GM20431 (cell line): Measurements from ENCODE around the gene MLNR.

Experiments used
- in situ Hi-C: fragments of 300-500 bp; cut with MseI, MboI; formaldehyde crosslinking; loops from one replicate; pipeline ENCODE4 v1.15.0; 2020; ENCODE audit warnings: low sequenced_read_pairs; ENCODE audit not compliant: unreplicated experiment

MLNR gene, protein sequence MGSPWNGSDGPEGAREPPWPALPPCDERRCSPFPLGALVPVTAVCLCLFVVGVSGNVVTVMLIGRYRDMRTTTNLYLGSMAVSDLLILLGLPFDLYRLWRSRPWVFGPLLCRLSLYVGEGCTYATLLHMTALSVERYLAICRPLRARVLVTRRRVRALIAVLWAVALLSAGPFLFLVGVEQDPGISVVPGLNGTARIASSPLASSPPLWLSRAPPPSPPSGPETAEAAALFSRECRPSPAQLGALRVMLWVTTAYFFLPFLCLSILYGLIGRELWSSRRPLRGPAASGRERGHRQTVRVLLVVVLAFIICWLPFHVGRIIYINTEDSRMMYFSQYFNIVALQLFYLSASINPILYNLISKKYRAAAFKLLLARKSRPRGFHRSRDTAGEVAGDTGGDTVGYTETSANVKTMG

GRCh38 chr13:49220036-49220855 lies at the start of gene MLNR:
MLNR (plus strand) TSS chr13:49220338; CDS start chr13:49220338, 0 bp downstream.
- in situ Hi-C loops, result no loop called here

DNA sequence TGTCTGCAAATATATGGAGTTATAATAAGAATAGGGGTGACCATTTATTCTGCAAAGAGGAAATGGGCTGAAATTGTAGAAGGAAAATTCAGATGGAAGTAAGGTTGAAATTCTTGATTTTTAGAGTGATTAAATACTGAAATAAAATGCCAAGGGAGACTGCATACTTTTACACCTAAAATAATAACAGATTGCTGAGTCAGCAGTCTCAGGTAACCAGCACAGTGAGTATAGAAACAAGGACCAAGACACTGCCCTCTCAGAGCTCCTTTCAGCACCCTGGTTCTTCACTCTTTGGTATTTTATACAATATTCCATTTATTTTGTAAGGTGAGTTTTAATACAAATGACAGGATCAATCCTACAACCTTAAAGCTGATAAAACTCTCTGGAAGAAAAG lies 48.8 kb upstream of the MLNR start:
- in situ Hi-C loops, result no loop called here

DNA sequence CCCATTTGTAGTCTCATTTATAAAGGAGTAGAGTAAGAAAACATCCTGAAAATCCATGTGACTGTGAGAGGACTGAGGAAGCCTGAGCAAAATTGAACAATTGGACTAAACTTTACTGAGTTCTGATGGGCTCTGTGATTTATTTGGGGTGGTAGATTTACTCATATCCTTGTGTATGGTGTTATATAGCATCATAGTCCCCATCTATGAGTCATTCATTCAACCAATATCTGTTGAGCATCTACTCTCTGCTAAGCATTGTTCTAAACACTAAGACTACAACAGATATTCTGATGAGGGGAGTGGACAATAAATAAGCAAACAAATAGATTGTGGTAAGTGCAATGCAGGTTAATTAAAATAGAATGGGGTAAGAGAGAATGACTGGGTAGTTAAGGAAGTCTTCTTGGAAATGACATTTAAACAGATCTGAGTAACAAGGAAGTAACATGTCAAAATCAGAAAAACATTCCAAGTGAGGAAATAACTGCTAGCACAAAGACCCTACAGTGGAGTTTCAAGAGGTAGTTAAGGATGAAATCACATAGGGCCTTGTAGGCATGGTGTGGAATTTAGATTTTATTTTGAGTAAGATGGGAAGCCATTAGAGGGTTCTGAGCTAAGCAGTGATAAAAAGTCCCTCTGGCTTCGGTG lies 36.3 kb upstream of the MLNR start:
- in situ Hi-C loops, result no loop called here

DNA sequence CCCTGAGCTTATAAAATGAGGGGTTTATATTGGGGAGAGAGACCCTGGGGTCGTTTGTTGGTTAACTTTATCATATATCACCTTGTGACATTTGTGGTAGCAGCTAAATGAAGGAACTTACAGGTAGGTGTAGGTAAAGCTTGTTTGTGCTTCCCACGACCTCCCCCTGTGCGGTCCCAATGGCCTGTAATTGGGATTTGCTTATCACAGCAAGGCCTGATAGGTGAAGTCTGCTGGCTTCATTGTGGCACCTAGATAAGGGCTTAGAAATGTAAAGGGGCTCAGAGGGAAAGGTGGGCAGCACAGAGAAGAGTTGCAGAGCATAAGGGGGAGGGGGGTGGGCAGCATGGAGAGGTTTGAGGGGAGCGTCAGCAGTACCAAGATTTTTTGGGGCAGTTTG lies 35.5 kb upstream of the MLNR start:
- in situ Hi-C loops, result no loop called here

GRCh38 chr13:49185264-49185663 lies 34.9 kb upstream of the MLNR start:
- in situ Hi-C loops, result no loop called here

GRCh38 chr13:49190901-49191300 lies 29.2 kb upstream of the MLNR start:
- in situ Hi-C loops, result no loop called here

DNA sequence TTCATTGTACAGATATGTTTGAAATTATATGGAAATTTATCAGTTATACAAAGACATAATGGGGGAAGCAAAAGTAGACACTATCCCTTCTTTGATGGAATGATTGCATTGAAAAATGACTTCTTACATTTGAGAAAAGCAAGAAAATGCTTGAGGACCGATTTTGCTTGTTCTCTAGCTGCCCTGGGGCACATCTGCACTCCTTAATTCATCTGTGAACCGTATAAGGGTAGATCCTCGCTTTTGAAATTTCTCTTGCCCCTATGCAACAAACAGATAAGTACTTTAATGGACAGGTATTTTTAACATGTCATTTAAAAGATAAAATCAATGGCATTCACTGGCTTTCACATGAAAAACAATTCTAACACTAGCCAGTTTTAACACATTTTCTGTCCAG lies 13.5 kb upstream of the MLNR start:
- in situ Hi-C loops, result no loop called here

DNA sequence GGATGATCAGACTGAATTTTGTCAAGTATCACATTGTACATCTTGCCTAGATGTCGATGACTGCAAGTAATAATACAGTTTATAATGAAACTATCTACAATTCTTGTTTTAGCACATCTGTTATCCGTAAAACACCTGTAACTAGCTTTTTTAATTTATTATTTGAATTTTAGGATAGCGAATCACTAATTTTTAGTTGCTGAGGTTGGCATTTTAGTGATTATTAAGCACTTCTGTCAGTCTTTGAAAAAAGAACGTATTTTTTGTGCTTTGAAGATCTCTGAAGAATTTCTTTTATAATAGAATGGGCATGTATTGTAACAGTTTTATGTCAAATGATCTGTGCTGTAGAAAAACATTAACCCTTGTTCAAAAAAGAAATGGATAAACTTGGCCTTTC lies 11.5 kb upstream of the MLNR start:
- in situ Hi-C loops, result no loop called here

DNA sequence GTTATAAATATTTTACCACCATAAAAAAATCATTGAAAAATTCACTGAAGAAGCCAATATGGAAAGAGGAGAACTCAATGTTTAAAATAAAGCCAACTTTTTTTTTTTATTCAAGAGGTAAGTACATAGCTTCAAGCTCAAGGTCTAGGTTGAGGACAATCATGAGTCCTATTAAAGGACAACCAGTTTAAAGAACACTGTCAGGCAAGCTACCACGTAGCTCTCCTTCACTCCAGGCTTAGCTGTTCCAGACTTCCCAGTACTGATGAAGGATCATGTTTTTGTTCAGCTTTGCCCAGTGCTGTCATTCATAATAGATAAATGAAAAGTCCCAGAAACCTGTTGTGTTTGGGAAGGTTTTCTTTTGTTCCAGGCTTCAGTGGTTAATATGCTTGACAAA lies 10.0 kb upstream of the MLNR start:
- in situ Hi-C loops, result no loop called here

- in situ Hi-C loops, result no loop called here
These were observed 9.5 kb upstream of the MLNR start for GRCh38 chr13:49210669-49211068.

- in situ Hi-C loops, result no loop called here
These were observed 6.6 kb upstream of the MLNR start for GRCh38 chr13:49213539-49213938.

- in situ Hi-C loops, result no loop called here
These were observed 5.9 kb upstream of the MLNR start for GRCh38 chr13:49213997-49214916.

GRCh38 chr13:49214917-49215376 lies 5.2 kb upstream of the MLNR start:
- in situ Hi-C loops, result no loop called here

DNA sequence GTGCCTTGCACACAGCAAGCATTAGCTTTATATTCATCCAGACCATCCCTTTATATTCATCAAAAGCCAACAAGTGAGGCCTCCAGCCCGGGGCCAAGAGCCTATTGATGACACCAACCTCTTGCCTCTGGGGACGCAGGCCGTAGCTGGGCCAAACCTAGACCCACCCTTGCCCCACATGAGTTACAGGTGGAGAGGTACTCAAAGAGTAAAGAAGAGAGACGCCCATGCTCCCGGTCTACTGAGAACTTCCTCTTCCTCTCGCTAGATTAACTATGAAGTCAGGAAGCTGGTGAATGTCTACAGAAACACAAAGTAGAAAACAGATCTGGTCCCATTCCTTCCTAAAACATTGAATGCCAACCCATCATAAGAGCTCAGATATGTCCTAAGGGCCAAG lies 3.8 kb upstream of the MLNR start:
- in situ Hi-C loops, result no loop called here

- in situ Hi-C loops, result no loop called here
These were observed 2.1 kb upstream of the MLNR start for GRCh38 chr13:49217962-49218492.

DNA sequence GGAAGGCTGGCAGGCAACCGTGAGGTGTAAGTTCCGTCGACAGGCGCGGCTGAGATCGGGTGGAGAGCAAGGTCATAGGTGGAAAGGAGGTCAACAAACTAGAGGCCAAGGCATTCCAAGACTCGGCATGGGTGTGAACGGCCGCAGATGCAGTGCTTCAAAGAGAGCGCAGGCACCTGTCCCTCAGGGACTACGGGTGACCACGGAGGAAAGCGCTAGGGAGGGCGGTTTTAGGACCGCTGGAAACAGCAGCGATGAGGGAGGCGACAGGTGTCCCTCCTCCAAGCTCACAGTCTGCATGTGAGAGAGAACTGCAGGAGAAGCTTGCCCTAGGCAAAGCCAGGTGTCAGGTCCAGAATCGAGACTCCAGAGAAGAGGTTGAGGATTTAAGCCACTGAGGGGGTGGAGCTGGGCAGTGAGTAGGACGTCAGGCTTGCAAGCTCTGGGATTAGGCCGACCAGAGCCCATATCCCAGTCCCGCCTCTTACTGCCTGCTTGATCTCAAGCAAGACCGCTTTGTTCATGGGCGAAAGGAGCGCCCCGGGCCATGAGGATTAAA lies 1.6 kb upstream of the MLNR start:
- in situ Hi-C loops, result no loop called here

GRCh38 chr13:49219647-49220035 lies 497 bp upstream of the MLNR start:
- in situ Hi-C loops, result no loop called here

- in situ Hi-C loops, result no loop called here
These were observed 885 bp downstream of the MLNR start for GRCh38 chr13:49220856-49221589.

GRCh38 chr13:49221590-49221965 lies 1.4 kb downstream of the MLNR start:
- in situ Hi-C loops, result no loop called here
